Purkinje cell (primary cell): Measurements from ENCODE around the gene UXS1. TPM values are rescaled to one million over a fixed set of nuclear protein-coding genes. Genes with fewer than 3 reads are reported as not detected.

Experiments used
- polyA plus RNA-seq: library from polyadenylated mRNA; unstranded; fragments of >200 nt; fragmentation: Nextera tagmentation; gene quantifications from 2 replicates; pipeline ENCODE4 v1.2.1, GENCODE V29; 2014

UXS1 gene
- 16.9 and 28.6 TPM in 2 replicates for polyA plus RNA-seq

GRCh38 chr2:106193977-106194778, at the start of gene UXS1:
Gene UXS1, minus strand, starts transcription at chr2:106194301. Its CDS starts 60 bp downstream, at chr2:106194241.

